Central memory CD4-positive, alpha-beta T cell (primary cell): ENCODE data around the gene P2RX2.

Experiments
- DNase-seq: peaks from one replicate; pipeline ENCODE4 v3.0.0; 2022

Gene P2RX2

GRCh38 chr12:132665794-132666193 is 47.2 kb downstream of the P2RX2 start:
- no peak for DNase-seq

GRCh38 chr12:132668191-132669088 is 49.9 kb downstream of the P2RX2 start:
- DNase-seq: no peak

- no peak for DNase-seq
These were observed 50.7 kb downstream of the P2RX2 start for GRCh38 chr12:132669166-132669879.
